Ovary (tissue), 3 donors: ENCODE measurements around the gene TUFT1.

Source experiments
- CTCF ChIP-seq, 3 donors: fragments of 450-650 bp in 2 of 3; fragments of 200-600 bp in 1 of 3; IDR thresholded peaks; one replicate each; pipeline versions ENCODE4 v1.5.1 to v1.8.0; 2016 to 2022; ENCODE audit warnings: antibody characterized with exemption in 3 of 3, mild to moderate bottlenecking in 1 of 3
- POLR2A ChIP-seq: fragments of 450-650 bp; IDR thresholded peaks from one replicate; pipeline ENCODE4 v1.6.1; 2017; ENCODE audit warnings: antibody characterized with exemption, mild to moderate bottlenecking, moderate library complexity
- donor health status: DM: no; HTN: no; CAD: no.

- TF ChIP-seq CTCF (IDR thresholded peaks at IDR 0.05) (no peak), POLR2A (no peak)
Observed at GRCh38 chr1:151536499-151536898, 3.6 kb upstream of the TUFT1 start.
